Testis (tissue), 3 donors: ENCODE measurements around the gene TNRC6B. TPM values are rescaled to one million over a fixed set of nuclear protein-coding genes. Genes with fewer than 3 reads are reported as not detected.

Experiments used
- DNase-seq: peaks from one replicate; pipeline ENCODE4 v3.0.0-alpha.2; 2019
- H3K27ac ChIP-seq, 2 donors: fragments of 200-600 bp; sonication (generic); one replicate each; pipeline ENCODE4 v1.5.1; 2019
- H3K27me3 ChIP-seq: fragments of 200-600 bp; sonication (generic); one replicate; pipeline ENCODE4 v1.5.1; 2019
- H3K36me3 ChIP-seq: fragments of 200-600 bp; sonication (generic); one replicate; pipeline ENCODE4 v1.5.1; 2017; ENCODE audit warnings: low read depth; ENCODE audit errors: missing control alignments
- H3K4me1 ChIP-seq: fragments of 200-600 bp; sonication (generic); one replicate; pipeline ENCODE4 v1.5.1; 2019
- H3K4me3 ChIP-seq, 2 donors: fragments of 200-600 bp; sonication (generic); one replicate each; pipeline ENCODE4 v1.5.1; 2017 to 2019
- H3K9me3 ChIP-seq: fragments of 200-600 bp; sonication (generic); one replicate; pipeline ENCODE4 v1.5.1; 2017
- CTCF ChIP-seq, 3 experiments: fragments of 450-650 bp in 2 of 3; fragments of 200-600 bp in 1 of 3; sonication (generic) in 1 of 3; IDR thresholded peaks; one replicate each; pipeline ENCODE4 v1.5.1; 2016 to 2019; ENCODE audit warnings: antibody characterized with exemption in 3 of 3, mild to moderate bottlenecking in 2 of 3, moderate library complexity in 1 of 3
- POLR2A ChIP-seq: fragments of 450-650 bp; IDR thresholded peaks from one replicate; pipeline ENCODE4 v1.6.1; 2017; ENCODE audit warnings: antibody characterized with exemption, mild to moderate bottlenecking, moderate library complexity
- WGBS, 2 donors: methylation state at CpG; one replicate each; pipeline ENCODE4 v1.1.5; 2018; 5-methylcytosine and 5-hydroxymethylcytosine counted together
- intact Hi-C: fragments of 100-400 bp; cut with DNase I; formaldehyde crosslinking; loops from one replicate; pipeline ENCODE4 v1.15.1; 2023; ENCODE audit warnings: low total_unique reads
- polyA plus RNA-seq: library from polyadenylated mRNA; stranded (reverse); fragments of 350-450 nt; fragmentation: Illumina TruSeq; extraction: RNeasy Lipid Tissue Mini Kit (QIAGEN cat#74804); gene quantifications from one replicate; pipeline ENCODE4 v1.2.3, GENCODE V29; 2014; ENCODE audit warnings: low read depth, low replicate concordance; ENCODE audit not compliant: insufficient read depth
- total RNA-seq, 2 donors: library from RNA; depleted of rRNA; stranded (reverse); fragments of >200 nt; gene quantifications; one replicate each; pipeline ENCODE4 v1.2.3, GENCODE V29; 2016

TNRC6B gene
- total and polyA plus RNA-seq, 3 donors from 2014 or later = 49.2 to 122 (median 79.7) TPM

GRCh38 chr22:40347300-40347699 is 169.6 kb downstream of the TNRC6B start:
- no peaks in the 10 kb centered on the region for H3K27me3 ChIP-seq
- H3K4me1 ChIP-seq = peaks cover 15% of the 10 kb centered on the region
- 4 to 14% methylated on average over 10 of the region's 10 CpGs for WGBS, 2 donors
- DNase-seq = no peak
- H3K36me3 ChIP-seq = no peaks in the 10 kb centered on the region
- peak overlapping the region; percentile 70 to 95 for H3K4me3 ChIP-seq
- no peak for TF ChIP-seq CTCF (IDR thresholded peaks at IDR 0.05)
- TF ChIP-seq POLR2A = no peak
- H3K9me3 ChIP-seq = no peaks in the 10 kb centered on the region
- intact Hi-C loops = loop anchor here (10.0 kb wide), 1 partner anchor 302 kb away; no protein-coding TSS in a partner anchor
- peak overlapping the region in 1 of 2 donors; percentile 75 for H3K27ac ChIP-seq

DNA sequence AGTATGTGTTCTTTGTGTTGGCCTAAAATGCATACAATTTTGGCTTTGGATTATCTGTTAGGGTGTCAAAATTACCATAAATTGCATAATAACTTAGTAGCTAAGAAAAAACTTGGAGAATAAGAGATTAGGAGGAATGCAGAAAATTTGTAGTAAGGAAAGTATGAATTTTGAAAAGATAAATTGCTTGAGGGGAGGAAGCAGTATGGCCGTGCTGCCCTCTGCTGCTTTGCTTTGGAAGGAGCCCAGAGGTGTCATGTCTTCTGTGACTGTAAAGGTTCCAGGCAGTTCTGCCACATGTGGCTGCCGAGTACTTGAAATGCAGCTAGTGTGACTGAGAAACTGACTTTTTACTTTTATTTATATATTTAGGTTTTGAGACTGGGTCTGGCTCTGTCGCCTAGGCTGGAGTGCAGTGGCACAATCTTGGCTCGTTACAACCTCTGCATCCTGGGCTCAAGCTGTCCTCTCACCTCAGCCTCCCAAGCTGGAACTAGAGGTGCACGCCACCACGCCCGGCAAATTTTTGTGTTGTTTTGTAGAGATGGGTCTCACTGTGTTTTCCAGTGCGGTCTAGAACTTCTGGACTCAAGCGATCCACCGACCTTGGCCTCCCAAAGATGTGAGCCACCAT is 170.4 kb downstream of the TNRC6B start:
- Histone ChIP-seq H3K27ac (no peak overlapping the region), H3K4me3 (no peak overlapping the region)
- 62 to 69% methylated on average over 10 of the region's 10 CpGs for WGBS, 2 donors

GRCh38 chr22:40352763-40353162 is 175.0 kb downstream of the TNRC6B start:
- H3K36me3 ChIP-seq = no peaks in the 10 kb centered on the region
- H3K4me1 ChIP-seq = peaks cover 8% of the 10 kb centered on the region
- no peak overlapping the region for H3K4me3 ChIP-seq
- 95% methylated on average over 3 of the region's 3 CpGs for WGBS, 2 donors
- no peak for TF ChIP-seq CTCF (IDR thresholded peaks at IDR 0.05)
- TF ChIP-seq POLR2A = no peak
- no peak for DNase-seq
- H3K27ac ChIP-seq = no peak overlapping the region
- no peaks in the 10 kb centered on the region for H3K9me3 ChIP-seq
- no peaks in the 10 kb centered on the region for H3K27me3 ChIP-seq
- intact Hi-C loops = no loop called here

More for the DNA sequence above, 170.4 kb downstream of the TNRC6B start:
- peaks cover 15% of the 10 kb centered on the region for H3K4me1 ChIP-seq
- intact Hi-C loops = loop anchor here (10.0 kb wide), 1 partner anchor 303 kb away; no protein-coding TSS in a partner anchor
- DNase-seq = peak; percentile 79
- H3K27me3 ChIP-seq = no peaks in the 10 kb centered on the region
- TF ChIP-seq CTCF (IDR thresholded peaks at IDR 0.05) (peak; percentile 21 to 68 (median 61)), POLR2A (no peak)
- H3K36me3 ChIP-seq = no peaks in the 10 kb centered on the region
- H3K9me3 ChIP-seq = no peaks in the 10 kb centered on the region

DNA sequence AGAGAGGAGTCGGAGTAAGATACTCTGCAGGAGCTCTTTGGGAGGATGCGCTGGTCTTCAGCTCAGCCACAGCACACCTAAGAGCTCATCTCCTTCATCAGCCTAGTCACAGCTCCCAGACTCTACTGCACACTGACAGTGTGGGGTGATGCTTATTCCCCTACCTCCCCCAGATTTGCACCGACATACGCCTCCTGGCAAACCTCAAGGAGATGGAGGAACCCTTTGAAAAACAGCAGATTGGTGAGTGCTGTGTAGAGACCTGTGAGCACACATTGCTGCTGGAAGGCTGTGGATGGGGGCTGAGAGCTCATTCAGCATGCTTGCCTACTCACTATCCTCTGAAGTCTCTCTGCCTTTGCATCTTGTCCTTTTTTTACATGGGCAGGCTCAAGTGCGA is 183.4 kb downstream of the TNRC6B start:
- Histone ChIP-seq H3K27me3 (no peaks in the 10 kb centered on the region), H3K4me3 (no peak overlapping the region), H3K36me3 (no peaks in the 10 kb centered on the region), H3K4me1 (no peaks in the 10 kb centered on the region), H3K27ac (no peak overlapping the region), H3K9me3 (no peaks in the 10 kb centered on the region)
- DNase-seq = no peak
- intact Hi-C loops = no loop called here
- TF ChIP-seq POLR2A = no peak
- no peak for TF ChIP-seq CTCF (IDR thresholded peaks at IDR 0.05)
- whole genome bisulfite sequencing, 2 donors = 91 to 98% methylated on average over 5 of the region's 5 CpGs

GRCh38 chr22:40363059-40363458 is 185.3 kb downstream of the TNRC6B start:
- H3K4me1 ChIP-seq = no peaks in the 10 kb centered on the region
- no peak overlapping the region for H3K27ac ChIP-seq
- DNase-seq = no peak
- 89 to 98% methylated on average over 3 of the region's 3 CpGs for WGBS, 2 donors
- H3K4me3 ChIP-seq = no peak overlapping the region
- H3K9me3 ChIP-seq = no peaks in the 10 kb centered on the region
- intact Hi-C loops = no loop called here
- no peaks in the 10 kb centered on the region for H3K36me3 ChIP-seq
- TF ChIP-seq POLR2A (no peak), CTCF (IDR thresholded peaks at IDR 0.05) (no peak)
- no peaks in the 10 kb centered on the region for H3K27me3 ChIP-seq
